ENCODE results near the gene ADGRV1.
A peak's percentile ranks its signal among the peaks of the same experiment; 100 is the strongest.

The ADGRV1 gene

GRCh38 chr5:90554358-90555006 lies 4.1 kb upstream of the ADGRV1 start:
- no peak overlapping the region for H3K27ac ChIP-seq (ENCODE audit: low read length)
- no peaks in the 10 kb centered on the region for H3K36me3 ChIP-seq (ENCODE audit: control insufficient read depth in 1 of 2, insufficient read depth in 2 of 2, low read length in 2 of 2)
- H3K27me3 ChIP-seq (ENCODE audit: low read depth, low read length) = peaks cover 20% of the 10 kb centered on the region
- no peaks in the 10 kb centered on the region for H3K9me3 ChIP-seq (ENCODE audit: control insufficient read depth in 1 of 2, low read length in 2 of 2)
- H3K4me1 ChIP-seq (ENCODE audit: control insufficient read depth in 1 of 2, insufficient read depth in 2 of 2, low read length in 2 of 2) = peaks cover 0 to 12% of the 10 kb centered on the region in 2 donors
- H3K4me3 ChIP-seq (ENCODE audit: low read depth in 1 of 2, low read length in 2 of 2) = no peak overlapping the region

- H3K4me1 ChIP-seq (ENCODE audit: control insufficient read depth in 1 of 2, insufficient read depth in 2 of 2, low read length in 2 of 2) = peaks cover 0 to 12% of the 10 kb centered on the region in 2 donors
- no peak overlapping the region for H3K27ac ChIP-seq (ENCODE audit: low read length)
- H3K9me3 ChIP-seq (ENCODE audit: control insufficient read depth in 1 of 2, low read length in 2 of 2) = no peaks in the 10 kb centered on the region
- no peaks in the 10 kb centered on the region for H3K36me3 ChIP-seq (ENCODE audit: control insufficient read depth in 1 of 2, insufficient read depth in 2 of 2, low read length in 2 of 2)
- H3K27me3 ChIP-seq (ENCODE audit: low read depth, low read length) = peaks cover 20% of the 10 kb centered on the region
- no peak overlapping the region for H3K4me3 ChIP-seq (ENCODE audit: low read depth in 1 of 2, low read length in 2 of 2)
Observed at GRCh38 chr5:90555666-90556065, 2.9 kb upstream of the ADGRV1 start.

GRCh38 chr5:90557391-90557790 lies 1.2 kb upstream of the ADGRV1 start:
- Histone ChIP-seq H3K36me3 (ENCODE audit: control insufficient read depth in 1 of 2, insufficient read depth in 2 of 2, low read length in 2 of 2) (no peaks in the 10 kb centered on the region), H3K9me3 (ENCODE audit: control insufficient read depth in 1 of 2, low read length in 2 of 2) (no peaks in the 10 kb centered on the region), H3K27ac (ENCODE audit: low read length) (no peak overlapping the region), H3K27me3 (ENCODE audit: low read depth, low read length) (peaks cover 20% of the 10 kb centered on the region), H3K4me1 (ENCODE audit: control insufficient read depth in 1 of 2, insufficient read depth in 2 of 2, low read length in 2 of 2) (peaks cover 0 to 12% of the 10 kb centered on the region in 2 donors), H3K4me3 (ENCODE audit: low read depth in 1 of 2, low read length in 2 of 2) (peak overlapping the region in 1 of 2 donors; percentile 82)

GRCh38 chr5:90557871-90558270 lies 726 bp upstream of the ADGRV1 start:
- no peaks in the 10 kb centered on the region for H3K9me3 ChIP-seq (ENCODE audit: control insufficient read depth in 1 of 2, low read length in 2 of 2)
- no peak overlapping the region for H3K27ac ChIP-seq (ENCODE audit: low read length)
- peak overlapping the region; percentile 34 to 82 for H3K4me3 ChIP-seq (ENCODE audit: low read depth in 1 of 2, low read length in 2 of 2)
- H3K4me1 ChIP-seq (ENCODE audit: control insufficient read depth in 1 of 2, insufficient read depth in 2 of 2, low read length in 2 of 2) = peaks cover 0 to 12% of the 10 kb centered on the region in 2 donors
- H3K27me3 ChIP-seq (ENCODE audit: low read depth, low read length) = peaks cover 20% of the 10 kb centered on the region
- H3K36me3 ChIP-seq (ENCODE audit: control insufficient read depth in 1 of 2, insufficient read depth in 2 of 2, low read length in 2 of 2) = no peaks in the 10 kb centered on the region

- no peak overlapping the region for H3K27ac ChIP-seq (ENCODE audit: low read length)
- H3K4me1 ChIP-seq (ENCODE audit: control insufficient read depth in 1 of 2, insufficient read depth in 2 of 2, low read length in 2 of 2) = peaks cover 0 to 12% of the 10 kb centered on the region in 2 donors
- H3K4me3 ChIP-seq (ENCODE audit: low read depth in 1 of 2, low read length in 2 of 2) = no peak overlapping the region
- H3K9me3 ChIP-seq (ENCODE audit: control insufficient read depth in 1 of 2, low read length in 2 of 2) = no peaks in the 10 kb centered on the region
- H3K36me3 ChIP-seq (ENCODE audit: control insufficient read depth in 1 of 2, insufficient read depth in 2 of 2, low read length in 2 of 2) = no peaks in the 10 kb centered on the region
- H3K27me3 ChIP-seq (ENCODE audit: low read depth, low read length) = peaks cover 20% of the 10 kb centered on the region
Observed at GRCh38 chr5:90560771-90561170, 2.2 kb downstream of the ADGRV1 start.

GRCh38 chr5:90561766-90562165 lies 3.2 kb downstream of the ADGRV1 start:
- H3K36me3 ChIP-seq (ENCODE audit: control insufficient read depth in 1 of 2, insufficient read depth in 2 of 2, low read length in 2 of 2) = no peaks in the 10 kb centered on the region
- peaks cover 20% of the 10 kb centered on the region for H3K27me3 ChIP-seq (ENCODE audit: low read depth, low read length)
- no peak overlapping the region for H3K27ac ChIP-seq (ENCODE audit: low read length)
- peaks cover 0 to 12% of the 10 kb centered on the region in 2 donors for H3K4me1 ChIP-seq (ENCODE audit: control insufficient read depth in 1 of 2, insufficient read depth in 2 of 2, low read length in 2 of 2)
- no peak overlapping the region for H3K4me3 ChIP-seq (ENCODE audit: low read depth in 1 of 2, low read length in 2 of 2)
- no peaks in the 10 kb centered on the region for H3K9me3 ChIP-seq (ENCODE audit: control insufficient read depth in 1 of 2, low read length in 2 of 2)

GRCh38 chr5:90562341-90562740 lies 3.7 kb downstream of the ADGRV1 start:
- H3K27me3 ChIP-seq (ENCODE audit: low read depth, low read length) = peaks cover 18% of the 10 kb centered on the region
- H3K36me3 ChIP-seq (ENCODE audit: control insufficient read depth in 1 of 2, insufficient read depth in 2 of 2, low read length in 2 of 2) = no peaks in the 10 kb centered on the region
- H3K27ac ChIP-seq (ENCODE audit: low read length) = no peak overlapping the region
- no peak overlapping the region for H3K4me3 ChIP-seq (ENCODE audit: low read depth in 1 of 2, low read length in 2 of 2)
- no peaks in the 10 kb centered on the region for H3K9me3 ChIP-seq (ENCODE audit: control insufficient read depth in 1 of 2, low read length in 2 of 2)
- H3K4me1 ChIP-seq (ENCODE audit: control insufficient read depth in 1 of 2, insufficient read depth in 2 of 2, low read length in 2 of 2) = peaks cover 0 to 12% of the 10 kb centered on the region in 2 donors

DNA sequence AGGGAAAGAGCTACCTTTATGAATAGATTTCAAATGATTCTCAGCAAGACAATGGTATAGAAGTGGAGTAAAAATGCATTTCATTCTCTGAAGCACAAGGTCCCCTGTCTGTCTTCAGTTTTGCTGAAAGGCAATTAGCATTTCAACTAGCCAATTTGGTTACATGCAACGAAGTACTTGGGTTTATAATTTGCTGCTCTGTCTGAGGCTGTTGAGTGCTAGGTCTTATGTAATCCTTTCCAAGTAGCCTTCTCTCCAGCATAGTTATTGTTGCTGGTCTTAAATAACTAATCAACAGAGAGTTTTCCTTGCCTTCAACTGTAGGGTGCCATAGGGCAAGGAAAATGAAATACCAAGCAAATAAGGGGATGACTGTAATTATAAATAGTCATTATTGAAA lies 4.5 kb downstream of the ADGRV1 start:
- no peaks in the 10 kb centered on the region for H3K9me3 ChIP-seq (ENCODE audit: control insufficient read depth in 1 of 2, low read length in 2 of 2)
- peaks cover 10% of the 10 kb centered on the region for H3K27me3 ChIP-seq (ENCODE audit: low read depth, low read length)
- no peak overlapping the region for H3K27ac ChIP-seq (ENCODE audit: low read length)
- no peaks in the 10 kb centered on the region for H3K36me3 ChIP-seq (ENCODE audit: control insufficient read depth in 1 of 2, insufficient read depth in 2 of 2, low read length in 2 of 2)
- H3K4me3 ChIP-seq (ENCODE audit: low read depth in 1 of 2, low read length in 2 of 2) = no peak overlapping the region
- H3K4me1 ChIP-seq (ENCODE audit: control insufficient read depth in 1 of 2, insufficient read depth in 2 of 2, low read length in 2 of 2) = peaks cover 0 to 10% of the 10 kb centered on the region in 2 donors

DNA sequence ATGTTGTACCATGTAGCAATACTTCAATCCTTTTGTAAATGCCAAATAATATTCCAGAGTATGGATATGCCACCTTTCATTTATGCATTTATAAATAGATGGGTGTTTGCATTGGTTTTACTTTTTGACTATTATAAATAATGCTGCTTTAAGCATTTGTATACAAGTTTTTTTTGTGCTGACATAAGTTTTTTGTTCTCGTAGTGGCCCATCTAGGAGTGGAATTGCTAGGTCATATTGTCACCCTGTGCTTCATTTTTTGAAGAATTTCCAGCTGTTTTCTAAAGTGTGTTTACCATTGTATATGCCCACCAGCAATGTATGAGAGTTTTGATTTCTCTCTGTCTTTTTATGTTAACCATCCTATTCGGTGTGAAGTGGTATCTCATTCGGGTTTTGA lies 6.9 kb downstream of the ADGRV1 start:
- H3K4me3 ChIP-seq (ENCODE audit: low read depth in 1 of 2, low read length in 2 of 2) = no peak overlapping the region
- H3K27me3 ChIP-seq (ENCODE audit: low read depth, low read length) = no peaks in the 10 kb centered on the region
- peaks cover 0 to 2% of the 10 kb centered on the region in 2 donors for H3K9me3 ChIP-seq (ENCODE audit: control insufficient read depth in 1 of 2, low read length in 2 of 2)
- no peaks in the 10 kb centered on the region for H3K36me3 ChIP-seq (ENCODE audit: control insufficient read depth in 1 of 2, insufficient read depth in 2 of 2, low read length in 2 of 2)
- no peak overlapping the region for H3K27ac ChIP-seq (ENCODE audit: low read length)
- no peaks in the 10 kb centered on the region for H3K4me1 ChIP-seq (ENCODE audit: control insufficient read depth in 1 of 2, insufficient read depth in 2 of 2, low read length in 2 of 2)

GRCh38 chr5:90569084-90569483 lies 10.5 kb downstream of the ADGRV1 start:
- Histone ChIP-seq H3K36me3 (ENCODE audit: control insufficient read depth in 1 of 2, insufficient read depth in 2 of 2, low read length in 2 of 2) (no peaks in the 10 kb centered on the region), H3K9me3 (ENCODE audit: control insufficient read depth in 1 of 2, low read length in 2 of 2) (peaks cover 0 to 2% of the 10 kb centered on the region in 2 donors), H3K4me3 (ENCODE audit: low read depth in 1 of 2, low read length in 2 of 2) (no peak overlapping the region), H3K4me1 (ENCODE audit: control insufficient read depth in 1 of 2, insufficient read depth in 2 of 2, low read length in 2 of 2) (no peaks in the 10 kb centered on the region), H3K27ac (ENCODE audit: low read length) (no peak overlapping the region), H3K27me3 (ENCODE audit: low read depth, low read length) (no peaks in the 10 kb centered on the region)

- no peaks in the 10 kb centered on the region for H3K27me3 ChIP-seq (ENCODE audit: low read depth, low read length)
- no peaks in the 10 kb centered on the region for H3K36me3 ChIP-seq (ENCODE audit: control insufficient read depth in 1 of 2, insufficient read depth in 2 of 2, low read length in 2 of 2)
- no peak overlapping the region for H3K27ac ChIP-seq (ENCODE audit: low read length)
- peaks cover 0 to 2% of the 10 kb centered on the region in 2 donors for H3K9me3 ChIP-seq (ENCODE audit: control insufficient read depth in 1 of 2, low read length in 2 of 2)
- no peaks in the 10 kb centered on the region for H3K4me1 ChIP-seq (ENCODE audit: control insufficient read depth in 1 of 2, insufficient read depth in 2 of 2, low read length in 2 of 2)
- no peak overlapping the region for H3K4me3 ChIP-seq (ENCODE audit: low read depth in 1 of 2, low read length in 2 of 2)
Observed at GRCh38 chr5:90570034-90570433, 11.4 kb downstream of the ADGRV1 start.
